Progenitor cell of endocrine pancreas (in vitro differentiated cells): Measurements from ENCODE around the gene KCNQ5. TPM values are rescaled to one million over a fixed set of nuclear protein-coding genes. Genes with fewer than 3 reads are reported as not detected.

ENCODE experiments used
- DNase-seq: peaks from one replicate; pipeline ENCODE4 v3.0.0; 2021; ENCODE audit warnings: low spot score; ENCODE audit not compliant: unreplicated experiment
- H3K27ac Mint-ChIP-seq: 2 replicates; pipeline ENCODE4 v1.8.0; 2021; ENCODE audit warnings: mild to moderate bottlenecking, moderate library complexity, mixed read lengths
- H3K27me3 Mint-ChIP-seq: 2 replicates; pipeline ENCODE4 v1.8.0; 2021; ENCODE audit warnings: mixed read lengths
- H3K36me3 Mint-ChIP-seq: 2 replicates; pipeline ENCODE4 v1.8.0; 2022; ENCODE audit warnings: mixed read lengths; ENCODE audit not compliant: insufficient read depth
- H3K4me1 Mint-ChIP-seq: 2 replicates; pipeline ENCODE4 v1.8.0; 2021; ENCODE audit warnings: low read depth, mixed read lengths
- H3K4me3 Mint-ChIP-seq: 2 replicates; pipeline ENCODE4 v1.8.0; 2021; ENCODE audit warnings: low read depth, mild to moderate bottlenecking, moderate library complexity, mixed read lengths
- H3K9me3 Mint-ChIP-seq: 2 replicates; pipeline ENCODE4 v1.8.0; 2021; ENCODE audit warnings: low read depth, mixed read lengths
- CTCF ChIP-seq: fragments of 200-600 bp; sonication (generic); IDR thresholded peaks from one replicate; pipeline ENCODE4 v1.5.0; 2021; ENCODE audit warnings: antibody characterized with exemption, mild to moderate bottlenecking; ENCODE audit not compliant: unreplicated experiment
- total RNA-seq: library from RNA; stranded (reverse); gene quantifications from 2 replicates; pipeline ENCODE4 v1.2.1, GENCODE V29; 2021

The KCNQ5 gene
- total RNA-seq, 1 donor from 2014 or later = 1.0 TPM

GRCh38 chr6:73088138-73088813, 466.4 kb downstream of the KCNQ5 start:
- no peak for TF ChIP-seq CTCF
- no peak for DNase-seq
- Mint-ChIP-seq H3K27me3 (peaks cover 16% of the 10 kb centered on the region), H3K4me1 (no peaks in the 10 kb centered on the region), H3K27ac (no peak overlapping the region), H3K9me3 (peaks cover 20% of the 10 kb centered on the region), H3K36me3 (no peaks in the 10 kb centered on the region), H3K4me3 (no peak overlapping the region)

DNA sequence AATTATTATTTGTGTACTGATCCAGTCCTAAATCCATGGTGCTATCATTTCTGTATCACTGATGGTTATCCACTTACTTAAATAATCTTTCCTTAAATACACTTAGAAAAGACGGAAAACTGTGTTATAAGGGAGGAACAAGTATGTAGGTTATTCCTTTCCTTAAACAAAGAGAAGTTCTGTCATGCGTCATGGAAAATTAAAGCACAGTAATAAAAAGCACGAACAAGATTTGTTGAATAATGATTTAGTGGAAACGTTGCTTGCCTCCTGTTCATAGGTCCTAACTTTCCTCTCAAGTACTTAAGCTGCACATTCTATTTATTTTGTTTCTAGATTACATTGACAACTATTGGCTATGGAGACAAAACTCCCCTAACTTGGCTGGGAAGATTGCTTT, 483.1 kb downstream of the KCNQ5 start:
- no peaks in the 10 kb centered on the region for H3K36me3 Mint-ChIP-seq
- TF ChIP-seq CTCF = no peak
- H3K27me3 Mint-ChIP-seq = peaks cover 19% of the 10 kb centered on the region

GRCh38 chr6:73107016-73107415, 485.2 kb downstream of the KCNQ5 start:
- peaks cover 18% of the 10 kb centered on the region for H3K4me1 Mint-ChIP-seq
- H3K27me3 Mint-ChIP-seq = peaks cover 10% of the 10 kb centered on the region
- no peaks in the 10 kb centered on the region for H3K36me3 Mint-ChIP-seq
- H3K27ac Mint-ChIP-seq = no peak overlapping the region
- no peak for DNase-seq
- no peak for TF ChIP-seq CTCF
- peaks cover 3% of the 10 kb centered on the region for H3K9me3 Mint-ChIP-seq
- H3K4me3 Mint-ChIP-seq = no peak overlapping the region

More for the DNA sequence above, 483.1 kb downstream of the KCNQ5 start:
- no peak overlapping the region for H3K27ac Mint-ChIP-seq
- H3K4me3 Mint-ChIP-seq = no peak overlapping the region
- peaks cover 6% of the 10 kb centered on the region for H3K9me3 Mint-ChIP-seq
- H3K4me1 Mint-ChIP-seq = peaks cover 18% of the 10 kb centered on the region
- DNase-seq = no peak

DNA sequence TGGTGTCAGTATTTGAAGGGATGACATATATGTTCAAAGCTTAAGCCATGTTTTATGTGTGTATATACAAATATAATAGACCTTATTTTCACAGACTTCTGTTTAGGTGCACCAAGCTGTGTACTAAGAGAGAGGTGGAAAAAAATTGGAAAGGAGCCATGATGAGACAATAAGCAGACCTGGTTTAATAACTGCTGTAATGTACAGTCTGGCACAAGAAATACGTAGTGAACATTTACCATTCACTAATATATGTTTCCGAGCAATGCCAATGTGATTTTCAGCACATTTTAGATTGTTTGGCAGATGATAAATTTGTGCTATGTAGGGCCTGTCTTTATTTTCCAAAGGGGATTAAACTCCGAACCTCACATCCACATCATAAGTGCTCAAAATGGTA, 487.1 kb downstream of the KCNQ5 start:
- no peaks in the 10 kb centered on the region for H3K9me3 Mint-ChIP-seq
- DNase-seq = no peak
- no peak overlapping the region for H3K27ac Mint-ChIP-seq
- no peaks in the 10 kb centered on the region for H3K36me3 Mint-ChIP-seq
- no peak overlapping the region for H3K4me3 Mint-ChIP-seq
- peaks cover 18% of the 10 kb centered on the region for H3K4me1 Mint-ChIP-seq
- no peak for TF ChIP-seq CTCF
- H3K27me3 Mint-ChIP-seq = peaks cover 7% of the 10 kb centered on the region

- no peak for DNase-seq
- H3K36me3 Mint-ChIP-seq = no peaks in the 10 kb centered on the region
- no peak for TF ChIP-seq CTCF
- peaks cover 14% of the 10 kb centered on the region for H3K4me1 Mint-ChIP-seq
- no peak overlapping the region for H3K4me3 Mint-ChIP-seq
- no peaks in the 10 kb centered on the region for H3K9me3 Mint-ChIP-seq
- peaks cover 4% of the 10 kb centered on the region for H3K27me3 Mint-ChIP-seq
- H3K27ac Mint-ChIP-seq = no peak overlapping the region
Measured at GRCh38 chr6:73109659-73110058, 487.8 kb downstream of the KCNQ5 start.
